Natural killer cell (primary cell): ENCODE results near the gene GABPB2. TPM values are rescaled to one million over a fixed set of nuclear protein-coding genes. Genes with fewer than 3 reads are reported as not detected.

Experiments used
- ATAC-seq, 3 donors: fragments of 150-1000 bp in 2 of 3; fragments of 200-7000 bp in 1 of 3; cut with Tn5 transposase; 1 replicate in 1 of 3; 2 replicates in 2 of 3; pipeline ENCODE4 v1.10.0; 2021; ENCODE audit warnings: mild to moderate bottlenecking in 2 of 3, moderate library complexity in 2 of 3
- DNase-seq, 2 donors: peaks; one replicate each; pipeline versions ENCODE4 v3.0.0 to v3.0.0-alpha.2; 2013 to 2021; ENCODE audit warnings: mixed read lengths in 1 of 2
- H3K27ac ChIP-seq: one replicate; pipeline ENCODE4 v1.5.1; 2013; ENCODE audit warnings: mild to moderate bottlenecking, low read length
- H3K27me3 ChIP-seq: one replicate; pipeline ENCODE4 v1.6.1; 2013; ENCODE audit warnings: low read length; ENCODE audit not compliant: control insufficient read depth, insufficient read depth
- H3K36me3 ChIP-seq: one replicate; pipeline ENCODE4 v1.6.1; 2013; ENCODE audit warnings: low read length; ENCODE audit not compliant: control insufficient read depth, insufficient read depth
- H3K4me1 ChIP-seq: one replicate; pipeline ENCODE4 v1.6.1; 2013; ENCODE audit warnings: low read length; ENCODE audit not compliant: control insufficient read depth, insufficient read depth
- H3K4me3 ChIP-seq: one replicate; pipeline ENCODE4 v1.5.1; 2013; ENCODE audit warnings: low read length
- H3K9me3 ChIP-seq: one replicate; pipeline ENCODE4 v1.6.1; 2013; ENCODE audit warnings: low read length; ENCODE audit not compliant: control insufficient read depth, insufficient read depth
- H3K27ac Mint-ChIP-seq, 2 donors: one replicate each; pipeline ENCODE4 v1.8.0; 2022; ENCODE audit warnings: mild to moderate bottlenecking in 2 of 2, mixed read lengths in 2 of 2, moderate library complexity in 1 of 2
- H3K27me3 Mint-ChIP-seq, 2 donors: one replicate each; pipeline ENCODE4 v1.8.0; 2022; ENCODE audit warnings: low read depth in 2 of 2, mixed read lengths in 2 of 2
- H3K36me3 Mint-ChIP-seq: one replicate; pipeline ENCODE4 v1.8.0; 2022; ENCODE audit warnings: mixed read lengths
- H3K4me1 Mint-ChIP-seq, 2 donors: one replicate each; pipeline ENCODE4 v1.8.0; 2022; ENCODE audit warnings: mixed read lengths in 2 of 2
- H3K4me3 Mint-ChIP-seq: one replicate; pipeline ENCODE4 v1.8.0; 2022; ENCODE audit warnings: mild to moderate bottlenecking, moderate library complexity, mixed read lengths
- H3K9me3 Mint-ChIP-seq, 2 donors: one replicate each; pipeline ENCODE4 v1.8.0; 2022; ENCODE audit warnings: mixed read lengths in 2 of 2
- CTCF ChIP-seq: fragments of 200-600 bp; IDR thresholded peaks from one replicate; pipeline ENCODE4 v1.8.0; 2022; ENCODE audit warnings: antibody characterized with exemption
- WGBS: methylation state at CpG from one replicate; pipeline ENCODE4 v1.1.7; 2013; ENCODE audit warnings: missing lambda C conversion rate; ENCODE audit not compliant: insufficient coverage; 5-methylcytosine and 5-hydroxymethylcytosine counted together
- intact Hi-C: fragments of 100-400 bp; cut with micrococcal nuclease; formaldehyde crosslinking; loops from one replicate; pipeline ENCODE4 v1.14.2; 2022
- total RNA-seq, 4 donors: library from RNA; stranded (reverse); fragments of 120-200 nt in 1 of 4; gene quantifications; one replicate each; pipeline versions ENCODE4 v1.2.3 to v1.2.4, GENCODE V29; 2013 to 2022

The GABPB2 gene
- total RNA-seq, 3 donors from 2014 or later (not counting 1 experiment from before 2014, with no cell fraction given): 27.4 to 34.0 (median 30.6) TPM

GRCh38 chr1:151135433-151136385 is 65.1 kb downstream of the GABPB2 start:
- Mint-ChIP-seq H3K36me3 (no peaks in the 10 kb centered on the region), H3K27me3 (no peaks in the 10 kb centered on the region), H3K4me1 (peaks cover 9 to 19% of the 10 kb centered on the region in 2 donors), H3K4me3 (no peak overlapping the region), H3K9me3 (no peaks in the 10 kb centered on the region), H3K27ac (no peak overlapping the region)
- H3K27me3 ChIP-seq: no peaks in the 10 kb centered on the region
- DNase-seq (no peak), ATAC-seq (no peak)
- WGBS: 92% methylated on average over 10 of the region's 12 CpGs
- peaks cover 14% of the 10 kb centered on the region for H3K4me1 ChIP-seq
- no peaks in the 10 kb centered on the region for H3K9me3 ChIP-seq
- H3K36me3 ChIP-seq: no peaks in the 10 kb centered on the region
- no peak for TF ChIP-seq CTCF
- intact Hi-C loops: no loop called here
- no peak overlapping the region for H3K27ac ChIP-seq
- no peak overlapping the region for H3K4me3 ChIP-seq

- no peaks in the 10 kb centered on the region for H3K27me3 ChIP-seq
- WGBS: 95% methylated on average over 7 of the region's 7 CpGs
- H3K4me3 Mint-ChIP-seq: no peak overlapping the region
- no peak for DNase-seq
- no peaks in the 10 kb centered on the region for H3K27me3 Mint-ChIP-seq
- intact Hi-C loops: no loop called here
- no peaks in the 10 kb centered on the region for H3K36me3 Mint-ChIP-seq
- TF ChIP-seq CTCF: no peak
- no peak overlapping the region for H3K4me3 ChIP-seq
- no peaks in the 10 kb centered on the region for H3K9me3 ChIP-seq
- no peak for ATAC-seq
- H3K27ac Mint-ChIP-seq: no peak overlapping the region
- H3K27ac ChIP-seq: no peak overlapping the region
- no peaks in the 10 kb centered on the region for H3K9me3 Mint-ChIP-seq
- H3K4me1 Mint-ChIP-seq: peaks cover 0 to 7% of the 10 kb centered on the region in 2 donors
- no peaks in the 10 kb centered on the region for H3K4me1 ChIP-seq
- H3K36me3 ChIP-seq: no peaks in the 10 kb centered on the region
Measured at GRCh38 chr1:151137789-151138188, 67.2 kb downstream of the GABPB2 start.

GRCh38 chr1:151142411-151143056 is 72.0 kb downstream of the GABPB2 start:
- Mint-ChIP-seq H3K4me3 (no peak overlapping the region), H3K36me3 (no peaks in the 10 kb centered on the region), H3K4me1 (peaks cover 9 to 25% of the 10 kb centered on the region in 2 donors), H3K9me3 (no peaks in the 10 kb centered on the region), H3K27ac (no peak overlapping the region), H3K27me3 (peaks cover 0 to 5% of the 10 kb centered on the region in 2 donors)
- intact Hi-C loops: no loop called here
- ATAC-seq (no peak), DNase-seq (no peak)
- Histone ChIP-seq H3K4me1 (peaks cover 18% of the 10 kb centered on the region), H3K36me3 (no peaks in the 10 kb centered on the region), H3K27ac (no peak overlapping the region), H3K9me3 (no peaks in the 10 kb centered on the region), H3K4me3 (no peak overlapping the region), H3K27me3 (peaks cover 7% of the 10 kb centered on the region)
- TF ChIP-seq CTCF: no peak
- 46% methylated on average over 4 of the region's 5 CpGs for WGBS
